Caco-2 (cell line): ENCODE measurements around the gene PSORS1C1. TPM values are rescaled to one million over a fixed set of nuclear protein-coding genes. Genes with fewer than 3 reads are reported as not detected.

Experiments
- BruUV-seq: library from RNA; stranded (reverse); fragments of 400-500 nt; replicated peaks from 2 replicates; lab custom pipeline; 2021; lab: Mats Ljungman, UMichigan
- CTCF ChIA-PET: fragments of 300-600 bp; sonication (Branson Sonifier 250); formaldehyde crosslinking; loops from one replicate; lab custom pipeline; 2022; ENCODE audit warnings: antibody characterized with exemption; lab: Charles Lee
- POLR2A ChIA-PET: fragments of 300-600 bp; sonication (Branson Sonifier 250); formaldehyde crosslinking; loops from one replicate; lab custom pipeline; 2022; ENCODE audit warnings: antibody characterized with exemption; lab: Charles Lee
- DNase-seq, 2 experiments: peaks; one replicate each; pipeline versions ENCODE4 v3.0.0 to v3.0.0-alpha.2; 2020 to 2022
- H3K27me3 ChIP-seq: replicated peaks from 2 replicates; pipeline ENCODE4 v1.6.0; 2011; ENCODE audit warnings: low read length; ENCODE audit not compliant: control insufficient read depth, insufficient read depth
- H3K36me3 ChIP-seq: 2 replicates; pipeline ENCODE4 v1.5.1; 2011; ENCODE audit warnings: low read length; ENCODE audit not compliant: control insufficient read depth, insufficient read depth
- H3K4me1 ChIP-seq: fragments of 250-450 bp; sonication (Bioruptor Pico); 2 replicates; pipeline ENCODE4 v1.5.1; 2020; ENCODE audit warnings: mild to moderate bottlenecking
- H3K4me3 ChIP-seq: 2 replicates; pipeline ENCODE4 v1.5.1; 2011; ENCODE audit warnings: low read depth, mild to moderate bottlenecking, control low read depth, low read length
- H3K9me3 ChIP-seq: fragments of 250-450 bp; sonication (Bioruptor Pico); 2 replicates; pipeline ENCODE4 v1.5.1; 2020; ENCODE audit warnings: mild to moderate bottlenecking, moderate library complexity
- H3K27ac Mint-ChIP-seq: one replicate; pipeline ENCODE4 v1.8.0; 2022; ENCODE audit warnings: mixed read lengths; ENCODE audit not compliant: unreplicated experiment
- H3K27me3 Mint-ChIP-seq: one replicate; pipeline ENCODE4 v1.8.0; 2022; ENCODE audit warnings: mixed read lengths; ENCODE audit not compliant: insufficient read depth, unreplicated experiment
- H3K36me3 Mint-ChIP-seq: one replicate; pipeline ENCODE4 v1.8.0; 2022; ENCODE audit warnings: mild to moderate bottlenecking, mixed read lengths; ENCODE audit not compliant: insufficient read depth, unreplicated experiment
- H3K4me1 Mint-ChIP-seq: one replicate; pipeline ENCODE4 v1.8.0; 2022; ENCODE audit warnings: low read depth, mixed read lengths; ENCODE audit not compliant: unreplicated experiment
- H3K4me3 Mint-ChIP-seq: one replicate; pipeline ENCODE4 v1.8.0; 2022; ENCODE audit warnings: mild to moderate bottlenecking, moderate library complexity, mixed read lengths; ENCODE audit not compliant: unreplicated experiment
- H3K9me3 Mint-ChIP-seq: one replicate; pipeline ENCODE4 v1.8.0; 2022; ENCODE audit warnings: mixed read lengths; ENCODE audit not compliant: unreplicated experiment
- CTCF ChIP-seq, 2 experiments: fragments of 200-600 bp in 1 of 2; IDR thresholded peaks; 1 replicate in 1 of 2; 2 replicates in 1 of 2; pipeline versions ENCODE4 v1.5.1 to v1.8.0; 2011 to 2022; ENCODE audit warnings: antibody characterized with exemption in 1 of 2, control low read depth in 1 of 2, inconsistent platforms in 1 of 2, low read depth in 1 of 2, low read length in 1 of 2, mild to moderate bottlenecking in 1 of 2, moderate library complexity in 1 of 2; ENCODE audit not compliant: insufficient read depth in 1 of 2, severe bottlenecking in 1 of 2, unreplicated experiment in 1 of 2
- intact Hi-C: fragments of 100-400 bp; cut with micrococcal nuclease; formaldehyde crosslinking; loops from one replicate; pipeline ENCODE4 v1.10.0; 2022; ENCODE audit not compliant: unreplicated experiment
- total RNA-seq: library from RNA; stranded (reverse); gene quantifications from 2 replicates; pipeline ENCODE4 v1.2.3, GENCODE V29; 2022

The PSORS1C1 gene
- total RNA-seq, 1 experiment from 2014 or later, result 0.75 TPM

- H3K4me1 ChIP-seq, result no peaks in the 10 kb centered on the region
- ChIA-PET POLR2A (no interaction called here), CTCF (no interaction called here)
- Mint-ChIP-seq H3K27me3 (peaks cover 6% of the 10 kb centered on the region), H3K4me1 (peaks cover 17% of the 10 kb centered on the region), H3K9me3 (no peaks in the 10 kb centered on the region), H3K36me3 (peaks cover 5% of the 10 kb centered on the region), H3K4me3 (no peak overlapping the region), H3K27ac (no peak overlapping the region)
- intact Hi-C loops, result no loop called here
- no peaks in the 10 kb centered on the region for H3K9me3 ChIP-seq
- H3K36me3 ChIP-seq, result no peaks in the 10 kb centered on the region
- no peak overlapping the region for H3K4me3 ChIP-seq
- TF ChIP-seq CTCF (IDR thresholded peaks at IDR 0.05; ENCODE audit: insufficient read depth in 1 of 2, low read depth in 1 of 2, low read length in 1 of 2, severe bottlenecking in 1 of 2, unreplicated experiment in 1 of 2), result no peak
- DNase-seq, result no peak
- H3K27me3 ChIP-seq, result no peaks in the 10 kb centered on the region
- BruUV-seq, result no TSS peak
These were observed 10.6 kb downstream of the PSORS1C1 start for GRCh38 chr6:31125162-31125561.

- no peak overlapping the region for H3K4me3 ChIP-seq
- intact Hi-C loops, result no loop called here
- peaks cover 5% of the 10 kb centered on the region for H3K36me3 Mint-ChIP-seq
- H3K4me1 ChIP-seq, result no peaks in the 10 kb centered on the region
- POLR2A ChIA-PET, result no interaction called here
- H3K9me3 ChIP-seq, result no peaks in the 10 kb centered on the region
- H3K4me1 Mint-ChIP-seq, result peaks cover 17% of the 10 kb centered on the region
- no peaks in the 10 kb centered on the region for H3K36me3 ChIP-seq
- no peak for TF ChIP-seq CTCF (IDR thresholded peaks at IDR 0.05; ENCODE audit: insufficient read depth in 1 of 2, low read depth in 1 of 2, low read length in 1 of 2, severe bottlenecking in 1 of 2, unreplicated experiment in 1 of 2)
- H3K4me3 Mint-ChIP-seq, result no peak overlapping the region
- peaks cover 6% of the 10 kb centered on the region for H3K27me3 Mint-ChIP-seq
- no TSS peak for BruUV-seq
- no peaks in the 10 kb centered on the region for H3K27me3 ChIP-seq
- CTCF ChIA-PET, result interaction anchor here (0.7 kb wide), 1 partner anchor 39 kb away, joined by 3 read pairs; no protein-coding TSS in a partner anchor
- no peak for DNase-seq
- H3K9me3 Mint-ChIP-seq, result no peaks in the 10 kb centered on the region
- H3K27ac Mint-ChIP-seq, result no peak overlapping the region
These were observed 11.2 kb downstream of the PSORS1C1 start for GRCh38 chr6:31125586-31126363.

GRCh38 chr6:31126396-31127175, 12.0 kb downstream of the PSORS1C1 start:
- intact Hi-C loops, result no loop called here
- H3K4me1 ChIP-seq, result no peaks in the 10 kb centered on the region
- BruUV-seq, result no TSS peak
- H3K36me3 ChIP-seq, result no peaks in the 10 kb centered on the region
- no peak for TF ChIP-seq CTCF (IDR thresholded peaks at IDR 0.05; ENCODE audit: insufficient read depth in 1 of 2, low read depth in 1 of 2, low read length in 1 of 2, severe bottlenecking in 1 of 2, unreplicated experiment in 1 of 2)
- POLR2A ChIA-PET, result no interaction called here
- Mint-ChIP-seq H3K27me3 (peaks cover 6% of the 10 kb centered on the region), H3K27ac (no peak overlapping the region), H3K36me3 (peaks cover 5% of the 10 kb centered on the region), H3K9me3 (no peaks in the 10 kb centered on the region), H3K4me3 (no peak overlapping the region), H3K4me1 (peaks cover 17% of the 10 kb centered on the region)
- no peaks in the 10 kb centered on the region for H3K9me3 ChIP-seq
- DNase-seq, result no peak
- H3K4me3 ChIP-seq, result no peak overlapping the region
- CTCF ChIA-PET, result no interaction called here
- no peaks in the 10 kb centered on the region for H3K27me3 ChIP-seq
